MM.1S (cell line): ENCODE data around the gene C21orf58.

Source experiments
- EZH2 ChIP-seq: fragments of 300-600 bp; sonication (generic); optimal IDR thresholded peaks from 2 replicates; pipeline ENCODE3; 2017; ENCODE audit warnings: low read depth, mild to moderate bottlenecking, antibody characterized with exemption, low read length, mixed read lengths
- TF ChIP-seq, protein P1 (sequence below): fragments of 300-600 bp; sonication (generic); IDR thresholded peaks from 2 replicates; pipeline ENCODE4 v1.5.1; 2016; ENCODE audit warnings: antibody characterized with exemption, low read length, mixed read lengths

DNA sequence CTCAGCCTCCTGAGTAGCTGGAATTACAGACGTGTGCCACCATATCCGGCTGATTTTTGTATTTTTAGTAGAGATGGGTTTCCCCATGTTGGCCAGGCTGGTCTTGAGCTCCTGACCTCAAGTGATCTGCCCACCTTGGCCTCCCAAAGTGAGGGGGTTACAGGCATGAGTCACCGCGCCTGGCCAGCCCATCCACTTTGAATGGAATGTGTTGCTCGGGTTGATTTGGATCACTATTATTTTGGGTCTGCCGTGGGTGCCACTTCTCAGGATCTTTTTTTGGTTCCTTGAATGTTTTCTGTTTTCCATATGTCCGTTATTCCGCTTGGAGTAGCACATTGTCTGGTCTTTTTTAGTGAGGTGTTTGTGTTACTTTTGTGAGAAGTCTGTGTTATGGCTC is 17.3 kb upstream of the C21orf58 start:
- no peak for TF ChIP-seq EZH2
- TF ChIP-seq, protein P1, sequence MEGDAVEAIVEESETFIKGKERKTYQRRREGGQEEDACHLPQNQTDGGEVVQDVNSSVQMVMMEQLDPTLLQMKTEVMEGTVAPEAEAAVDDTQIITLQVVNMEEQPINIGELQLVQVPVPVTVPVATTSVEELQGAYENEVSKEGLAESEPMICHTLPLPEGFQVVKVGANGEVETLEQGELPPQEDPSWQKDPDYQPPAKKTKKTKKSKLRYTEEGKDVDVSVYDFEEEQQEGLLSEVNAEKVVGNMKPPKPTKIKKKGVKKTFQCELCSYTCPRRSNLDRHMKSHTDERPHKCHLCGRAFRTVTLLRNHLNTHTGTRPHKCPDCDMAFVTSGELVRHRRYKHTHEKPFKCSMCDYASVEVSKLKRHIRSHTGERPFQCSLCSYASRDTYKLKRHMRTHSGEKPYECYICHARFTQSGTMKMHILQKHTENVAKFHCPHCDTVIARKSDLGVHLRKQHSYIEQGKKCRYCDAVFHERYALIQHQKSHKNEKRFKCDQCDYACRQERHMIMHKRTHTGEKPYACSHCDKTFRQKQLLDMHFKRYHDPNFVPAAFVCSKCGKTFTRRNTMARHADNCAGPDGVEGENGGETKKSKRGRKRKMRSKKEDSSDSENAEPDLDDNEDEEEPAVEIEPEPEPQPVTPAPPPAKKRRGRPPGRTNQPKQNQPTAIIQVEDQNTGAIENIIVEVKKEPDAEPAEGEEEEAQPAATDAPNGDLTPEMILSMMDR = no peak
